H9 (cell line): ENCODE results near the gene NDUFA5. TPM values are rescaled to one million over a fixed set of nuclear protein-coding genes. Genes with fewer than 3 reads are reported as not detected.

Experiments used
- DNase-seq: peaks from one replicate; pipeline ENCODE4 v3.0.0-alpha.2; 2017
- H2AFZ ChIP-seq: one replicate; pipeline ENCODE4 v1.6.1; 2013; ENCODE audit warnings: mild to moderate bottlenecking, low read length, control low read depth, moderate library complexity
- H2AK5ac ChIP-seq: 2 replicates; pipeline ENCODE4 v1.6.1; 2013; ENCODE audit warnings: low read length, control low read depth, mixed read lengths; ENCODE audit not compliant: insufficient read length
- H2BK120ac ChIP-seq: one replicate; pipeline ENCODE4 v1.6.1; 2013; ENCODE audit warnings: low read depth, mild to moderate bottlenecking, low read length, control low read depth, inconsistent platforms; ENCODE audit not compliant: poor library complexity, severe bottlenecking
- H2BK12ac ChIP-seq: 2 replicates; pipeline ENCODE4 v1.6.1; 2013; ENCODE audit warnings: low read length, control low read depth, mixed read lengths, low read depth; ENCODE audit not compliant: insufficient read length
- H2BK15ac ChIP-seq: 2 replicates; pipeline ENCODE4 v1.6.1; 2013; ENCODE audit warnings: low read depth, low read length, control low read depth
- H2BK20ac ChIP-seq: one replicate; pipeline ENCODE4 v1.6.1; 2013; ENCODE audit warnings: low read depth, mild to moderate bottlenecking, low read length, control low read depth, inconsistent platforms; ENCODE audit not compliant: poor library complexity, severe bottlenecking
- H2BK5ac ChIP-seq: 2 replicates; pipeline ENCODE4 v1.6.1; 2013; ENCODE audit warnings: low read length, control low read depth, mixed read lengths; ENCODE audit not compliant: insufficient read length
- H3K14ac ChIP-seq: 2 replicates; pipeline ENCODE4 v1.6.1; 2013; ENCODE audit warnings: low read length, control low read depth; ENCODE audit not compliant: insufficient read depth
- H3K18ac ChIP-seq: 2 replicates; pipeline ENCODE4 v1.6.1; 2013; ENCODE audit warnings: low read depth, mild to moderate bottlenecking, mixed read lengths, low read length, control low read depth; ENCODE audit not compliant: insufficient read length
- H3K23ac ChIP-seq: 2 replicates; pipeline ENCODE4 v1.6.1; 2013; ENCODE audit warnings: low read length, control low read depth, mixed read lengths, low read depth; ENCODE audit not compliant: insufficient read length
- H3K23me2 ChIP-seq: 2 replicates; pipeline ENCODE4 v1.6.1; 2013; ENCODE audit warnings: low read depth, mild to moderate bottlenecking, mixed read lengths, low read length, control low read depth; ENCODE audit not compliant: insufficient read length, poor library complexity, severe bottlenecking
- H3K27ac ChIP-seq: 2 replicates; pipeline ENCODE4 v1.5.1; 2013; ENCODE audit warnings: low read length, control low read depth, mixed read lengths, low read depth; ENCODE audit not compliant: insufficient read length
- H3K27me3 ChIP-seq: 2 replicates; pipeline ENCODE4 v1.6.1; 2013; ENCODE audit warnings: low read length, control low read depth, inconsistent platforms; ENCODE audit not compliant: insufficient read depth
- H3K4ac ChIP-seq: 2 replicates; pipeline ENCODE4 v1.6.1; 2013; ENCODE audit warnings: low read depth, mild to moderate bottlenecking, control low read depth, inconsistent platforms, low read length, moderate library complexity
- H3K4me1 ChIP-seq: 2 replicates; pipeline ENCODE4 v1.6.1; 2013; ENCODE audit warnings: low read length, control low read depth, inconsistent platforms; ENCODE audit not compliant: insufficient read depth
- H3K4me2 ChIP-seq: 2 replicates; pipeline ENCODE4 v1.6.1; 2013; ENCODE audit warnings: low read length, control low read depth, mixed read lengths; ENCODE audit not compliant: insufficient read length, insufficient read depth
- H3K56ac ChIP-seq: 2 replicates; pipeline ENCODE4 v1.6.1; 2013; ENCODE audit warnings: low read depth, mild to moderate bottlenecking, mixed read lengths, low read length, control low read depth; ENCODE audit not compliant: insufficient read length
- H3K79me1 ChIP-seq: 2 replicates; pipeline ENCODE4 v1.6.1; 2013; ENCODE audit warnings: low read depth, mild to moderate bottlenecking, moderate library complexity, low read length, control low read depth, inconsistent platforms; ENCODE audit not compliant: insufficient read depth, poor library complexity, severe bottlenecking
- H3K79me2 ChIP-seq: 2 replicates; pipeline ENCODE4 v1.6.1; 2013; ENCODE audit warnings: low read length, control low read depth, inconsistent platforms; ENCODE audit not compliant: insufficient read depth
- H3K9ac ChIP-seq: 2 replicates; pipeline ENCODE4 v1.6.1; 2013; ENCODE audit warnings: low read length, control low read depth, mixed read lengths; ENCODE audit not compliant: insufficient read length; ENCODE audit errors: extremely low read depth
- H3K9me3 ChIP-seq: one replicate; pipeline ENCODE4 v1.6.1; 2013; ENCODE audit warnings: low read depth, low read length, inconsistent platforms; ENCODE audit not compliant: control insufficient read depth
- H3T11ph ChIP-seq: one replicate; pipeline ENCODE4 v1.6.1; 2013; ENCODE audit warnings: mild to moderate bottlenecking, low read length, control low read depth, inconsistent platforms
- H4K20me1 ChIP-seq: one replicate; pipeline ENCODE4 v1.6.1; 2013; ENCODE audit not compliant: control insufficient read depth, insufficient read length, insufficient read depth
- H4K5ac ChIP-seq: 2 replicates; pipeline ENCODE4 v1.6.1; 2013; ENCODE audit warnings: low read depth, mild to moderate bottlenecking, mixed read lengths, low read length, control low read depth; ENCODE audit not compliant: insufficient read length
- H4K8ac ChIP-seq: replicated peaks from 2 replicates; pipeline ENCODE4 v1.6.1; 2013; ENCODE audit warnings: low read length, control low read depth, mixed read lengths, low read depth; ENCODE audit not compliant: insufficient read length
- H4K91ac ChIP-seq: 2 replicates; pipeline ENCODE4 v1.6.1; 2013; ENCODE audit warnings: low read depth, mild to moderate bottlenecking, moderate library complexity, mixed read lengths, low read length, control low read depth; ENCODE audit not compliant: insufficient read length
- H3K27ac Mint-ChIP-seq, 3 experiments: 2 replicates in 2 of 3; 3 replicates in 1 of 3; pipeline ENCODE4 v1.8.0; 2020 to 2021; ENCODE audit warnings: mixed read lengths in 3 of 3, mild to moderate bottlenecking in 1 of 3, moderate library complexity in 1 of 3
- H3K27me3 Mint-ChIP-seq: 2 replicates; pipeline ENCODE4 v1.8.0; 2021; ENCODE audit warnings: low read depth, mild to moderate bottlenecking, moderate library complexity, mixed read lengths
- H3K36me3 Mint-ChIP-seq, 3 experiments: 2 replicates in 2 of 3; 3 replicates in 1 of 3; pipeline ENCODE4 v1.8.0; 2020 to 2021; ENCODE audit warnings: low read depth in 3 of 3, mixed read lengths in 3 of 3; ENCODE audit not compliant: insufficient read depth in 1 of 3
- H3K4me1 Mint-ChIP-seq, 2 experiments: 2 replicates each; pipeline ENCODE4 v1.8.0; 2020; ENCODE audit warnings: mixed read lengths in 2 of 2
- H3K4me3 Mint-ChIP-seq, 2 experiments: 2 replicates in 1 of 2; 3 replicates in 1 of 2; pipeline ENCODE4 v1.8.0; 2020 to 2021; ENCODE audit warnings: mild to moderate bottlenecking in 2 of 2, mixed read lengths in 2 of 2, moderate library complexity in 1 of 2
- H3K9me3 Mint-ChIP-seq, 2 experiments: 2 replicates in 1 of 2; 3 replicates in 1 of 2; pipeline ENCODE4 v1.8.0; 2020; ENCODE audit warnings: mild to moderate bottlenecking in 2 of 2, mixed read lengths in 2 of 2, moderate library complexity in 1 of 2
- CTCF ChIP-seq: fragments of 200-600 bp; sonication (generic); conservative IDR thresholded peaks from 3 replicates; pipeline ENCODE4 v1.8.0; 2021; ENCODE audit warnings: antibody characterized with exemption, mild to moderate bottlenecking
- WGBS: extraction: QIAGEN DNeasy Blood & Tissue Kit; methylation state at CpG from one replicate; pipeline ENCODE4 v1.1.7; 2013; ENCODE audit warnings: missing lambda C conversion rate, low lambda C conversion rate, mixed read lengths; ENCODE audit not compliant: insufficient read length; ENCODE audit errors: extremely low coverage; 5-methylcytosine and 5-hydroxymethylcytosine counted together
- total RNA-seq: library from RNA; stranded (reverse); gene quantifications from 2 replicates; pipeline ENCODE4 v1.2.1, GENCODE V29; 2021

Gene NDUFA5
- total RNA-seq, 1 experiment from 2014 or later: 76.5 TPM

GRCh38 chr7:123558289-123558874 is 764 bp upstream of the NDUFA5 start:
- 100% methylated on average over 1 of the region's 4 CpGs for WGBS
- H3K9me3 Mint-ChIP-seq: no peaks in the 10 kb centered on the region
- Histone ChIP-seq H3K27ac (peak overlapping the region; percentile 50), H3K23ac (no peak overlapping the region), H3K79me2 (peaks cover 3% of the 10 kb centered on the region; the same call in 1 of the 2 replicates), H3K14ac (no peak overlapping the region), H2BK20ac (no peak overlapping the region), H2BK5ac (no peak overlapping the region), H3K27me3 (no peaks in the 10 kb centered on the region), H2BK120ac (no peak overlapping the region), H3K79me1 (no peaks in the 10 kb centered on the region), H3T11ph (no peak overlapping the region), H3K9me3 (no peaks in the 10 kb centered on the region), H3K9ac (peak overlapping the region; percentile 75), H2BK12ac (no peak overlapping the region), H2AFZ (peak overlapping the region; percentile 98), H2BK15ac (no peak overlapping the region), H3K4me2 (peak overlapping the region; percentile 95), H3K18ac (no peak overlapping the region), H4K20me1 (no peaks in the 10 kb centered on the region), H3K4ac (no peak overlapping the region), H2AK5ac (no peak overlapping the region), H3K4me1 (no peaks in the 10 kb centered on the region), H4K5ac (no peak overlapping the region), H3K56ac (no peak overlapping the region), H3K23me2 (peaks cover 6% of the 10 kb centered on the region), H4K91ac (no peak overlapping the region), H4K8ac (no peak overlapping the region)
- no peaks in the 10 kb centered on the region; a peak in 1 of 4 replicates for H3K4me1 Mint-ChIP-seq
- DNase-seq: no peak
- peaks cover 0 to under 1% (median 0%) of the 10 kb centered on the region in 3 experiments; a peak in 2 of 7 replicates for H3K36me3 Mint-ChIP-seq
- H3K4me3 Mint-ChIP-seq: no peak overlapping the region
- TF ChIP-seq CTCF: no peak
- no peak overlapping the region for H3K27ac Mint-ChIP-seq
- H3K27me3 Mint-ChIP-seq: no peaks in the 10 kb centered on the region
